HG03159 (cell line): ENCODE data around the gene EXOSC7.
"Not testable (repeated sequence)": the region's sequence is repeated elsewhere in the genome, so short reads cannot be mapped to it uniquely, and the experiment has no call there.

Experiments used
- ATAC-seq: cut with Tn5 transposase; IDR thresholded peaks from one replicate; pipeline ENCODE4 v1.9.1; 2021; ENCODE audit warnings: mild to moderate bottlenecking, moderate library complexity; ENCODE audit not compliant: unreplicated experiment

The EXOSC7 gene

GRCh38 chr3:44976002-44976815 is at the start of gene EXOSC7, which contains the start of gene ZDHHC3:
Gene EXOSC7 (plus strand): TSS chr3:44976244. CDS start chr3:44976278, 34 bp downstream.
Gene ZDHHC3 (minus strand): TSS chr3:44976174. CDS start chr3:44959436, 16,738 bp downstream.
- ATAC-seq, result peak; percentile 79

GRCh38 chr3:44926921-44927320 is 49.1 kb upstream of the EXOSC7 start:
- no peak for ATAC-seq

DNA sequence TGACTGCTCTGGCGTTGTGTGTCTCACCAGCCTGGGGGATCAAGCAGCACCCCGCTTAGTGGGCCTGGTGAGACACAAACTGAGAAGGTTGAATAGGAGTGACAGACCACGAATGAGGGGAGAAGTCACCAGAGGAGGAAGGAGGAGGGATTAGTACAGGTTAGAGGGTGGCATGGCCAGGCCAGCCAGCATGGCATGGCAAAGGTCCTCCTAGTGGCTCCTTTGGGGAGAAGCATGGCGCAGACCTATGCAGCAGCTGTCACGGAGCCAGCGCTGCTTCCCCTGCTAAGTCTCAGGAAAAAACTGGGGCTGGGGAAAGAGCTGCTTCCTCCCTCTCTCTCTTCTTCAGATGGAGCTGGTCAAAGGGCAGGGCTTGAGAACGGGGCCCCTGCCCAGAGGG is 48.7 kb upstream of the EXOSC7 start:
- ATAC-seq, result no peak

- no peak for ATAC-seq
Measured at GRCh38 chr3:44929782-44930181, 46.3 kb upstream of the EXOSC7 start.

GRCh38 chr3:44930911-44931310 is 45.1 kb upstream of the EXOSC7 start:
- no peak for ATAC-seq

GRCh38 chr3:44931791-44932190 is 44.3 kb upstream of the EXOSC7 start:
- ATAC-seq, result no peak

GRCh38 chr3:44932271-44932670 is 43.8 kb upstream of the EXOSC7 start:
- no peak for ATAC-seq

DNA sequence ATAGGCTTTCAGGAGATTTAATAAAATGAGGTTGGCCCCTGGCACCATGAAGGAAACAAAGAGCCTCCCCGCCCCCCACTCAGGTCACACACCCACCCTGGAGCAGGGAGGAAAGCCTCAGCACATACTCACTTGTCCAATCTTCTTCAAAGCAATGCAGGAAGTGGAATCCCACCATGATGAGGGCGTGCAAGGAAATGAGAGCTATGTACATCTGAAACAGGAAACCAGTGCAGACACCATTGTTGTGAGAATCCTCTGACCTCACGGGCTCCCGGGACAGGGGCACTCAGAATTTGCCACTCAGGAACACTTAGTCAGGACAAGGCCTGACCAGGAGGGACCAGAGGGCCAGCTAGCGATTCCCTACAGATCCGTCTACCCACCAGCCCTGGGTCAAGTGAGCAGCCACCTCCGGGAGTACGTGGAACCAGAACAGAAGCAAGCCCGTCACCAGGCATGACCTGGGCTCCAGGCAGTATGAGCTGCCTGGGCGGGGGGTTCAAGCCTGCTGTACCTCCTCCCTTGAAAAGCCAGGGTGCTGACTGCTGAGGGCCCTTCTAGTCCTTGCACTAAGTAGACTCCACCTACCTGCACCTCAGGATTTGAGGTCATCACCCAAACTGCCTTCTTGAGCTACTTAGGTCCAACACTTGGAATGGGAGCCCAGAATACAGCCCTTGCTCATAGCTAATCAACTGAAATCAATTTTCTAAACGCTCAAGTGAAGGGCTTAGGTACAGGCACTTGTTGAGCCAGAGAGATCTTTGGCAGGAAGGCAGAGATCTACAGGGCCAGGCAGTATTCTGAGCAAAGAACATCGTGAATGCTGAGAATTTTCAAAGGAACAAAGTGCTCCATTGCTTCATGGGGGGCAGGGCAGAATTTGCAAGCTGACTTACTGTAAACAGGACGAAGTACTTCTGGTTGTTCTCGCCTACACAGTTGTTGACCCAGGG is 42.8 kb upstream of the EXOSC7 start:
- no peak for ATAC-seq

GRCh38 chr3:44939581-44940036 is 36.4 kb upstream of the EXOSC7 start:
- no peak for ATAC-seq

DNA sequence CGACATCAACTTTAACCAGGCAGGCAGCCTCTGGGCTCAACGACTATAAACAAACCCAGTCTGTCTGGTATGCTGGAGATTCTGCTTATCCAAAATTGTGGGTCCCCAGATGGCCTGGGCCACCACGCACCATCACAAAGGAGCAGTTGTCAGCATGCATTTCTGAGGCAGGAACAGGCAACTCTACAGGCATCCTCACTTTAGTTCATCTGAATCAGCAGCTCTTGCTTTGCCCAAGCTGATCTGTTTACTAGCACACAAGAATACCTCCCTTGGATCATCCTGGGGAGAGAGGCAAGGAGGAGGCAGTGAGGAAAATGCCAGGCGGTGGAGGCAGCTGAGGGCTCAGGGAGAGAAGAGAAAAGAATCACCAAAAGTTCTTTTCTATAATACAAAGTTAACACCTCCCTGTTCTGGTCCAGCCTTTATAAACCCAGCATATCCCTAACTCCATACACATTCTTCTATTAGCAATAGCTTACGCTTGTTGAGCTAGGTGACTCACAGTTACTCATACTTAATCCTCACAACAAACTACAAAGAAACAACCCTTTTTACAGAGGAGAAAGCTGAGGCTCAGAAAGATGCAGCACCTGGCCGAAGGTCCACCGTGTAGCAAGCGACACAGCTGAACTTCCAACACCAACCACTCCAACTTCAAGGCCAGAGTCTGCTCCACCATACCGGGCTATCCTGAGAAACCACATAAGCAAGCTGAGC is 33.7 kb upstream of the EXOSC7 start:
- ATAC-seq, result no peak

DNA sequence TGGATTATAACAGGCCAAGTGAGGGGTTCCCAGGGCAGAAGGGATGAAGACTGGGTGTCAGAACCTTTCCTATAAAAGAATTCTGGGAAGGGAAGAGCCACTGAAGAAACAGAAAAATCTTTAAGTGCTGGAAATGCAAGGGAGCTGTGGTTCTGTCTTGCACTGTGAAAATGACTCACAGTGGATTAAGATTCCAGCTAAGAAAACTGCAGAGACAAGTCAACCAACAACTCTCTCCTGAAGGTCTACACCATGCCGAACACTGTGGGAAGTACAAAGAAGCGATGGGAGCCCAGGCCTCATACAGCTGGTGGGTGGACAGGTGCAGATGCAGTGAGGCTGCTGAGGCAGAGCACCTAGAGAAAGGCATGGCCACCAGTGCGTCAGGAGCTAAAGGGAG is 27.8 kb upstream of the EXOSC7 start:
- no peak for ATAC-seq

DNA sequence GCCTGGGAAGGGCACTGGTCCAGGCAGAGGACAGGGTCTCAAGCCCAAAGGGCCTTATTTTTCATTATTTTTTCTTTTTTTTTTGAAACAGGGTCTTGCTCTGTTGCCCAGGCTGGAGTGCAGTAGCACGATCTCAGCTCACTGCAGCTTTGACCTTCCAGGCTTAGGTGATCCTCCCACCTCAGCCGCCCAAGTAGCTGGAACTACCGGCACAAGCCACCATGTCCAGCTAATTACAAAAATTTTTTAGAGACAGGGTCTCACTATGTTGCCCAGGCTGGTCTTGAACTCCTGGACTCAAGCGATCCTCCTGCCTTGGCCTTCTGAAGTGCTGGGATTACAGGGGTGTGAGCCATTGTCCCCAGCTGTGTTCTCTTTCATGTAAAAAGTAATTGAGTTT is 26.3 kb upstream of the EXOSC7 start:
- ATAC-seq, result not testable (repeated sequence)

GRCh38 chr3:44950275-44950734 is 25.7 kb upstream of the EXOSC7 start:
- no peak for ATAC-seq

DNA sequence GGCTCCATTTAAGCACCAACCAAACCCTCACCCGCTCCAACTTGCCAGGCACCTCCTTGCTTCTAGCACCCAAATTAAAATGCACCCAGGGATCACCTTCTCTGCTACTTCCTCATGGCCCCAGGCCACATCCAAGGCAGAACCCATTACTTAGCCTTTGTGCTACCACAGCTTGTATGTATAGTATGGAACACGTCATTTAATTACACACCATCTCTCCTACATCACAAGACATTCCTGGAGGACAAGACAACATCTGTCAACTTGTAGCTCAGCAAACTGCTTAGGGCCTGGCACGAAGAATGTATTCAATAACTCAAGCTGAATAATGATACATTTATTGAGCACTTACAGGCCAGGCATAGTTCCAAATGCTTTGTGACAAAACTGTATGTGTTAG is 23.4 kb upstream of the EXOSC7 start:
- ATAC-seq, result no peak

GRCh38 chr3:44954304-44954703 is 21.7 kb upstream of the EXOSC7 start:
- ATAC-seq, result no peak

DNA sequence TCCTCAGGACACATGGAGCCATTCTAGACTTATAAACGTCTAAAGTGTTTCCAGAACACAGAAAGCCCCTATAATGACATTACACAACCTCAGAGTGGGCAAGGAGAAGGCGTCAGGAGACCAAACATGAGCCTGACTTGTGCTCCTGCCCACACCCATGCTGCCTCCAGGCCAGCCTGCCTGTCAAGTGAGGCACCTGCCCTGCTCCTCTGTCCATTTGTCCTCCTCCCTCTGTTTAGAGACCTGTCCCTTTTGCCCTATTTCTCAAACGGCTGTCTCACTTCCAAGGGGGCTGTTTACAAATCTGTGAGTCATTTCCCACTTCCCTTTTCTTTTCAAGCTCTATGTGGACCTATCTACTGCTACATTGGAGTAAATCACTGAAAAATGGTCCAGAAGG is 21.1 kb upstream of the EXOSC7 start:
- peak; percentile 70 for ATAC-seq

DNA sequence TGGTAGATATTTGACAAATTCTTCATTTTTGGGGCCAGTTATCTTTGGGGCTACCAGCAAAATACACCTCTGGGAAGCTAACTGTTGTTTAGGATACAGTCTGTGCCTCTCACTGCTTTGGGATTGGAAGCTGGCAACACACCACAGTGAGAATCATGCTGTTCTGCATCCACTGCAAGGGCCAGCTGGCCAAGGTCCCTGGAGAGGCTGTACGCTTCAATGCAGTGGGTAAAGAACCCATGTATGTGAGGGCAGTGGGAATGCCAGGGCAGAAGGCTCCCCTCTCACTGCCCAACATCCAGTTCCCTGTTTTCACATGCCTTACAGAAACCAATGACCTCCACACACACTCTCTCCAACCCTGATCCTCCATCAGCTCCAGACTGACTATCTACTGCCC is 20.1 kb upstream of the EXOSC7 start:
- no peak for ATAC-seq

GRCh38 chr3:44957986-44958385 is 18.1 kb upstream of the EXOSC7 start:
- ATAC-seq, result no peak

DNA sequence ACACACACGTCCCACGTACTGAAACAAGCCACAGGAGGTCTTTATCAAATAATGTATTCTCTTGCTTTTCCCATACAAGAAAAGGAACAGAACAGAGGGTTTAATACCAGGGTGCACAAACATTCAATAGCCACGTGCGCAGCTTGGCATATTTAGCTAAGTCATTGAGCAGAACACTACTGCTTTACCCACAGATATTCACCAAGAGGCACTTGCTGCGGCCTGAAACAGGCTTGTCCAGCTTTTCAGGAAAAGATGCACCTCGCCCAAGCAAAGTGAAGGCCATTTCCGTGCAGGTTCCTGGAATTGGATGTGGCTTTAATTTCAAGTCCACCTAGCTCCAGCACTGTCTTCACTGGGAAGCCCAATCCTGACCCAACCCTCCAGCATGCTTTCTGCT is 17.7 kb upstream of the EXOSC7 start:
- ATAC-seq, result no peak

- no peak for ATAC-seq
Measured at GRCh38 chr3:44960387-44961026, 15.5 kb upstream of the EXOSC7 start.
